Panc1 (cell line): ENCODE data around the gene ITGA3. TPM values are rescaled to one million over a fixed set of nuclear protein-coding genes. Genes with fewer than 3 reads are reported as not detected.

Experiments used
- ATAC-seq: fragments of 200-7000 bp; cut with Tn5 transposase; 2 replicates; pipeline ENCODE4 v1.9.1; 2020; ENCODE audit warnings: mild to moderate bottlenecking, moderate library complexity
- BruUV-seq: library from RNA; stranded (reverse); fragments of 400-500 nt; replicated peaks from 2 replicates; lab custom pipeline; 2021; lab: Mats Ljungman, UMichigan
- CTCF ChIA-PET: fragments of 300-600 bp; sonication (Branson Sonifier 250); formaldehyde crosslinking; loops from one replicate; lab custom pipeline; 2022; ENCODE audit warnings: antibody characterized with exemption; lab: Charles Lee
- POLR2A ChIA-PET: fragments of 300-600 bp; sonication (Branson Sonifier 250); formaldehyde crosslinking; loops from one replicate; lab custom pipeline; 2022; ENCODE audit warnings: antibody characterized with exemption; lab: Charles Lee
- DNase-seq: peaks from one replicate; pipeline ENCODE4 v3.0.0-alpha.2; 2010; ENCODE audit warnings: low read depth, low spot score
- H3K27ac ChIP-seq: 2 replicates; pipeline ENCODE4 v1.5.1; 2011; ENCODE audit warnings: mild to moderate bottlenecking, low read length, inconsistent platforms
- H3K27me3 ChIP-seq: fragments of 200-500 bp; sonication (Bioruptor generic); 2 replicates; pipeline ENCODE4 v1.6.0; 2014; ENCODE audit warnings: low read length, inconsistent platforms; ENCODE audit not compliant: control insufficient read depth, insufficient read depth
- H3K36me3 ChIP-seq: fragments of 200-500 bp; sonication (Bioruptor generic); 2 replicates; pipeline ENCODE4 v1.5.1; 2014; ENCODE audit warnings: inconsistent platforms, mild to moderate bottlenecking, low read length, moderate library complexity; ENCODE audit not compliant: control insufficient read depth, insufficient read depth
- H3K4me1 ChIP-seq: 2 replicates; pipeline ENCODE4 v1.5.1; 2011; ENCODE audit warnings: inconsistent platforms, mild to moderate bottlenecking, low read length, moderate library complexity; ENCODE audit not compliant: control insufficient read depth, insufficient read depth
- H3K4me3 ChIP-seq, 2 experiments: 2 replicates each; pipeline ENCODE4 v1.5.1; 2011 to 2012; ENCODE audit warnings: low read depth in 2 of 2, low read length in 2 of 2, mild to moderate bottlenecking in 2 of 2, inconsistent platforms in 1 of 2, moderate library complexity in 1 of 2
- H3K9me3 ChIP-seq: fragments of 200-500 bp; sonication (Bioruptor generic); 2 replicates; pipeline ENCODE4 v1.5.1; 2014; ENCODE audit warnings: low read depth, mild to moderate bottlenecking, inconsistent platforms, low read length, moderate library complexity; ENCODE audit not compliant: control insufficient read depth, insufficient read depth
- CTCF ChIP-seq: fragments of 450-650 bp; IDR thresholded peaks from 2 replicates; pipeline ENCODE4 v1.5.1; 2017; ENCODE audit warnings: mild to moderate bottlenecking
- POLR2AphosphoS5 ChIP-seq: IDR thresholded peaks from 2 replicates; pipeline ENCODE4 v1.6.1; 2012; ENCODE audit warnings: mild to moderate bottlenecking, low read depth, low read length, moderate library complexity
- SIN3A ChIP-seq: IDR thresholded peaks from 2 replicates; pipeline ENCODE4 v1.6.1; 2012; ENCODE audit warnings: low read depth, mild to moderate bottlenecking, low read length, moderate library complexity, borderline replicate concordance; ENCODE audit not compliant: insufficient read depth
- TCF7L2 ChIP-seq: IDR thresholded peaks from 2 replicates; pipeline ENCODE4 v1.6.1; 2011; ENCODE audit warnings: mild to moderate bottlenecking, low read depth, low read length, inconsistent platforms
- in situ Hi-C: cut with HindIII; loops from 2 replicates; pipeline ENCODE4 v1.10.0; 2016; ENCODE audit warnings: low sequenced_read_pairs, low pct_unique_long_range_greater_than_20kb
- intact Hi-C: fragments of 100-400 bp; cut with micrococcal nuclease; formaldehyde crosslinking; loops from one replicate; pipeline ENCODE4 v1.10.0; 2022; ENCODE audit not compliant: unreplicated experiment
- total RNA-seq: library from RNA; stranded (reverse); gene quantifications from one replicate; pipeline ENCODE4 v1.2.1, GENCODE V29; 2021; ENCODE audit not compliant: unreplicated experiment
- TF ChIP-seq, protein P1 (sequence below), 2 experiments: IDR thresholded peaks; 2 replicates each; pipeline ENCODE4 v1.6.1; 2011 to 2012; ENCODE audit warnings: low read depth in 2 of 2, control low read depth in 1 of 2, low read length in 1 of 2, mild to moderate bottlenecking in 1 of 2, moderate library complexity in 1 of 2; ENCODE audit not compliant: insufficient read depth in 1 of 2

ITGA3 gene
- total RNA-seq, 1 experiment from 2014 or later = 439 TPM

- TF ChIP-seq, protein P1, sequence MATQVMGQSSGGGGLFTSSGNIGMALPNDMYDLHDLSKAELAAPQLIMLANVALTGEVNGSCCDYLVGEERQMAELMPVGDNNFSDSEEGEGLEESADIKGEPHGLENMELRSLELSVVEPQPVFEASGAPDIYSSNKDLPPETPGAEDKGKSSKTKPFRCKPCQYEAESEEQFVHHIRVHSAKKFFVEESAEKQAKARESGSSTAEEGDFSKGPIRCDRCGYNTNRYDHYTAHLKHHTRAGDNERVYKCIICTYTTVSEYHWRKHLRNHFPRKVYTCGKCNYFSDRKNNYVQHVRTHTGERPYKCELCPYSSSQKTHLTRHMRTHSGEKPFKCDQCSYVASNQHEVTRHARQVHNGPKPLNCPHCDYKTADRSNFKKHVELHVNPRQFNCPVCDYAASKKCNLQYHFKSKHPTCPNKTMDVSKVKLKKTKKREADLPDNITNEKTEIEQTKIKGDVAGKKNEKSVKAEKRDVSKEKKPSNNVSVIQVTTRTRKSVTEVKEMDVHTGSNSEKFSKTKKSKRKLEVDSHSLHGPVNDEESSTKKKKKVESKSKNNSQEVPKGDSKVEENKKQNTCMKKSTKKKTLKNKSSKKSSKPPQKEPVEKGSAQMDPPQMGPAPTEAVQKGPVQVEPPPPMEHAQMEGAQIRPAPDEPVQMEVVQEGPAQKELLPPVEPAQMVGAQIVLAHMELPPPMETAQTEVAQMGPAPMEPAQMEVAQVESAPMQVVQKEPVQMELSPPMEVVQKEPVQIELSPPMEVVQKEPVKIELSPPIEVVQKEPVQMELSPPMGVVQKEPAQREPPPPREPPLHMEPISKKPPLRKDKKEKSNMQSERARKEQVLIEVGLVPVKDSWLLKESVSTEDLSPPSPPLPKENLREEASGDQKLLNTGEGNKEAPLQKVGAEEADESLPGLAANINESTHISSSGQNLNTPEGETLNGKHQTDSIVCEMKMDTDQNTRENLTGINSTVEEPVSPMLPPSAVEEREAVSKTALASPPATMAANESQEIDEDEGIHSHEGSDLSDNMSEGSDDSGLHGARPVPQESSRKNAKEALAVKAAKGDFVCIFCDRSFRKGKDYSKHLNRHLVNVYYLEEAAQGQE (IDR thresholded peaks at IDR 0.05; ENCODE audit: insufficient read depth in 1 of 2, low read depth in 2 of 2, low read length in 1 of 2) = no peak
- 0 out of 2 replicates have a peak, but pooled peaks have one; percentile 22 for TF ChIP-seq SIN3A
- no peaks in the 10 kb centered on the region for H3K9me3 ChIP-seq
- in situ Hi-C loops (no loop called here), intact Hi-C loops (no loop called here)
- H3K4me1 ChIP-seq = peaks cover 26% of the 10 kb centered on the region
- CTCF ChIA-PET = interaction anchor here (1.5 kb wide), 1 partner anchor 36 kb away, joined by 9 read pairs; no protein-coding TSS in a partner anchor
- no peaks in the 10 kb centered on the region; the same call in 1 of the 2 replicates for H3K36me3 ChIP-seq
- no TSS peak for BruUV-seq
- DNase-seq (no peak), ATAC-seq (peak; percentile 48)
- no peak within 1 kb of the TSS for H3K27ac ChIP-seq
- H3K4me3 ChIP-seq = peak within 1 kb of the TSS; percentile 45 to 56
- H3K27me3 ChIP-seq = no peaks in the 10 kb centered on the region
- POLR2A ChIA-PET = no interaction called here
Measured at GRCh38 chr17:50129728-50130558, 74.0 kb downstream of the ITGA3 start, which contains the start of gene SAMD14. Gene SAMD14 (minus strand): TSS chr17:50130160. CDS start chr17:50124959, 5,201 bp downstream.

GRCh38 chr17:50130559-50131305 is 74.8 kb downstream of the ITGA3 start:
- in situ Hi-C loops = no loop called here
- intact Hi-C loops = no loop called here
- Histone ChIP-seq H3K4me3 (peak overlapping the region; percentile 45 to 56; a peak in 3 of 4 replicates), H3K27ac (no peak overlapping the region), H3K36me3 (no peaks in the 10 kb centered on the region; the same call in 1 of the 2 replicates), H3K9me3 (no peaks in the 10 kb centered on the region), H3K27me3 (no peaks in the 10 kb centered on the region), H3K4me1 (peaks cover 26% of the 10 kb centered on the region)
- ChIA-PET CTCF (interaction anchor here (0.6 to 1.5 kb wide), 4 partner anchors 15 to 202 kb away, joined by 3 to 9 read pairs (median 6); no protein-coding TSS in a partner anchor), POLR2A (interaction anchor here (0.6 kb wide), 1 partner anchor 8 kb away, joined by 4 read pairs; no protein-coding TSS in a partner anchor)
- BruUV-seq = no TSS peak
- TF ChIP-seq SIN3A (no peak), TCF7L2 (no peak), CTCF (no peak), POLR2AphosphoS5 (no peak)
- TF ChIP-seq, protein P1 (IDR thresholded peaks at IDR 0.05; ENCODE audit: insufficient read depth in 1 of 2, low read depth in 2 of 2, low read length in 1 of 2) = no peak
- ATAC-seq = peak; percentile 5; the same call in 1 of the 2 replicates
- no peak for DNase-seq
